ENCODE data around the gene SRSF4.
A peak's percentile ranks its signal among the peaks of the same experiment; 100 is the strongest.
"Not testable (repeated sequence)": the region's sequence is repeated elsewhere in the genome, so short reads cannot be mapped to it uniquely, and the experiment has no call there.

Gene SRSF4

GRCh38 chr1:29124366-29125236 is 57.1 kb downstream of the SRSF4 start:
- DNase-seq = peak; percentile 84

DNA sequence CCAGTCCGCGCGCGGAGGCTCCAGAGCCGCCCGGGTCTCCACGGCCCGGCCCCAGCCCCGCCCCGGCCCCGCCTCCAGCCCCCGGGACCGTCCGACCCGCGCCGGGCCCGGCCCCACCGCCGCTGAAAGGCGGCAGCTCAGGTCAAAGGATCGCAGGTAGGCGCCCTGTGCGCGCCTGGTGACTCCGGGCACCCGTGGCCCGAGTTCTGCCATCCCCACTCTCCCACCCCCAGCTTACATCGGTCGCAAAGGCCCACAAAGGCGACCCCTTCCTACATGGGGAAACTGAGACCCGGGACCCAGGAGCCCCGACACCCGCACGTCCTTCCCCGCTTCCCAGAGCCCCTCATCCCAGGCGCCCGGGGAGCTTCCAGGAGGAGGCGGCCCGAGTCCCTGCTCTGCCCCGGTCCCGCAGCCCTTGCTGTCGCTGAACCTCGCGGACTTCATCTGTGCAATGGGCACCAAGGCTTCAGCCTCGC is 57.8 kb downstream of the SRSF4 start, which contains the start of gene TMEM200B:
Gene TMEM200B (minus strand): TSS at position 17 of the 479 bp plus-strand sequence. CDS start 2,075 bp downstream, outside the sequence.
- peak; percentile 50 for DNase-seq

GRCh38 chr1:29123053-29123886 is 58.4 kb downstream of the SRSF4 start:
- peak; percentile 47 for DNase-seq

DNA sequence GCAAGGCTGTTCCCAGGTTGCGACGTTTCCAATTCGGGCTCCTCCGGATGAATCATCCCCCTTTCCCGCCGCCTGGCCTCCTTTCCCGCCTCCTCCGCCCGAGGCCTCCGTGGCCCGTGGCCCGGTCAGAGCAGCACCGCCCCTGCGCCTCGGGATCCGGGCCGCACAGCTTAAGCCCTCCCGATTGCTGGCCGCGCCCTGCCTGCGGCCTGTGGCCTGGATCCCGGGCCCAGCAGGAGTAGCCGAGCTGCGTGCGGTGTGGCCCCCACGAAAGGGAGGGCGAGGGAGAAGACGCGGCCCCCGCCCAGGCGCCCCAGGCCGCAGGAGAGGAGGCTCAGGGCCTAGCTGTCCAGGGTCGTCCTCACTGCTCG is 59.0 kb downstream of the SRSF4 start:
- peak; percentile 35 for DNase-seq

- DNase-seq = peak; percentile 37
Observed at GRCh38 chr1:29121936-29122681, 59.6 kb downstream of the SRSF4 start.

- peak; percentile 23 for DNase-seq
Observed at GRCh38 chr1:29121516-29121935, 60.2 kb downstream of the SRSF4 start.

GRCh38 chr1:29120947-29121485 is 60.7 kb downstream of the SRSF4 start:
- DNase-seq = peak; percentile 83

DNA sequence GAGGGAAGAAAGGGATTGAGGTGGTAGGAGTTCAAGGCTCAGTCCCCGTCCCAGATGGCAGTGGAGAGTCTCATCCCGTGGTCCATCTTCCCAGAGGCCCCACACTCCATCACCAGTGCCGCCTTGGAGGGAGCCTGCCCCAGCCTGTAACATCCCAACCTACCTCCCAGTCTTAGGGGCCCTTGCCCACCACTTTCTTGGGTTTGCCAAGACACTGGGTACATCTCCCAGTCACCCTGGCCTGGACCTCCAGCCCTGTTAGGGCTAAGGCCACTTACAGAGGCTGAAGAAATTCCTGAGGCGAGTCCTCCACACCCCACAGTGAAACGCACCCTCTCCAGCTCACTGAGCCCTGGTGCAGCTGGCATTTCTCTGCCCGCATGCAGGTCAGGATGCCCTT is 61.3 kb downstream of the SRSF4 start:
- no peak for DNase-seq

DNA sequence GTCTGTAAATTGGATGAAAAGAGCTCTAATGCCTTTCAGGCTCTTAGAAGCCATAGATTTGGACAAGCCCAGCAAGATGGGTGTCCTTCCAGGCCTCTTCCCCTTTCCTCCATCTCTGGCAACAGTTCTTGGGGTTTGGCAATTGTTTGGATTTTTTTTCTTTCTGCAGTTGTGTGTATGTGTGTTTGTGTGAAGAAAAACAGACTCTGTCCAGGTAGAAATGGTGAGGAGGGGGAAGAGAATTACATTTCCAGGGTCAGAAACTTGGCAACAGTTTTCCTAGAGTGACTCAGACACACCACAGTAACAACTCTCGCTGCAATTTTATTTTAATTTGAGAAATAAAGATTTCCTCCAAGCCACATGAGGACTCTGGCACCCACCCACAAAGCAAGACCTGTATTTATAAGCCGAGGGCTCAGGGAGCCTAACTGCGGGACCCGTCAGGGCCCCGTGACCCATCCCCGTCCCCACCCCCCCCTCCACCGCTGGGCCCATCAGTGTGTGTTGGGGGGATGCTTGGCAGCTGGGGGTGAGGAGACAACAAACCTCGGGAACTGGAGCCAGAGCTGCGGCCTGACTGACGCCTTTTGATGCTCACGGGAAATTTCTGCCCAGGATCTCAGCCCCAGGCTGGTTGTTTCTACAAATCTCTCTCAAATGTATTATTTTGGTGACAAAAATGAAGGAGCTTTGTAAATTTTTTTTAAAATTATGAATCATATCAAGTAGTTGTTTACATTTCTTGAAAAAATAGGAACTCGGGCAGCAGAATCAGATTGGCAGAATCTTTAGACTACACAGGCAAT is 62.4 kb downstream of the SRSF4 start:
- DNase-seq = no peak

DNA sequence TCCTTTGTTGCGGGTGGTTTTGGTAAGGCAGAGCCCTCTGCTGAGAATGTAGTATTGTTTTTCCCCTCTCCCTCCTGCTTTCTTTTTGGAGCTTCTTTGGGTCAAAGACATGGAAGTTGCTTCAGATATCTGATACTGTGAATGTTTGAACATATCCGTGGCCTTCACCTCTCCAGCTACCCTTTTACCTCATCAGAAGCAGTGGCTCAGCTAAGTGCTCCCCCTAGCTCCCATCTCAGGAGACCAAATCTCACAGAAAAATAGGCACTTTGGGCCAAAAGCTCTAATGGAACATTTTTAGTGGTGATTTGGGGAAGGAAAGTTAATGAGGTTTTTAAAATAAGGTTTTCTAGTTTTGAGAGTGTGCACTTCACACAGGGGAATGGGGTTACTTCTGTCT is 64.3 kb downstream of the SRSF4 start:
- DNase-seq = no peak

- DNase-seq = no peak
Observed at GRCh38 chr1:29114654-29115053, 67.0 kb downstream of the SRSF4 start.

DNA sequence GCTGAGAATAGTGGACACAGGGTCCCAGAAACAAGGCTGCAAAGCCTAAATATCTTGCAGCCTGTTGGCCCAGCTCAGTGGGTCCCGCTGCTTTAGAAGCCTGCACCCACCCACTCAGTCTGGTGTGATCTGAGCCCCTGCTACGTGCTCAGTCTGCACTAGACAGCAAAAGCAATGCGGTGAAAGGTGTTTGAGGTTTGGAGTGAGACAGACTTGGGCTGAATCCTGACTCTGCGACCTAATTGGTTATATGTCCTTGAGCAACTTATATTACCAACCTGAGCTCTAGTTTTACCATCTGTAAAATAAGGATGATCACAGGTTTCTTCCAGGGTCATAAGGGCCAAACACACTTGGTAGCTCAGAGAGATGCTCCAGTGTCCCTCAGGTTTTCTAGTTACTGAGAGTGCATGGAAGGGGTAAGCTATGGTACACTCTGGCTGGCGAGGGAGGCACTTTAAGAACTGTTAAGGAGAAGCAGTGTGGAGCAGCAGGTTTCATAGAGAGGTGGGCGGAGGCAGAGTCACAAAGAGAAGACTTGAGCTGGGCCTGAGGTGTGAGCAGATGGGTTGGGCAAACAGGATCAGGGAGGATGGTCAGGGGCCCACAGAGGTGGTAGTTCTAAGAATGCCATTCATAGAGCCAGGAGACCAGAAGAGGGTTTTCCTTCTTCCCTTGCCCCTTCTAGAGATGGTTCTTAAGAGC is 68.1 kb downstream of the SRSF4 start:
- no peak for DNase-seq

DNA sequence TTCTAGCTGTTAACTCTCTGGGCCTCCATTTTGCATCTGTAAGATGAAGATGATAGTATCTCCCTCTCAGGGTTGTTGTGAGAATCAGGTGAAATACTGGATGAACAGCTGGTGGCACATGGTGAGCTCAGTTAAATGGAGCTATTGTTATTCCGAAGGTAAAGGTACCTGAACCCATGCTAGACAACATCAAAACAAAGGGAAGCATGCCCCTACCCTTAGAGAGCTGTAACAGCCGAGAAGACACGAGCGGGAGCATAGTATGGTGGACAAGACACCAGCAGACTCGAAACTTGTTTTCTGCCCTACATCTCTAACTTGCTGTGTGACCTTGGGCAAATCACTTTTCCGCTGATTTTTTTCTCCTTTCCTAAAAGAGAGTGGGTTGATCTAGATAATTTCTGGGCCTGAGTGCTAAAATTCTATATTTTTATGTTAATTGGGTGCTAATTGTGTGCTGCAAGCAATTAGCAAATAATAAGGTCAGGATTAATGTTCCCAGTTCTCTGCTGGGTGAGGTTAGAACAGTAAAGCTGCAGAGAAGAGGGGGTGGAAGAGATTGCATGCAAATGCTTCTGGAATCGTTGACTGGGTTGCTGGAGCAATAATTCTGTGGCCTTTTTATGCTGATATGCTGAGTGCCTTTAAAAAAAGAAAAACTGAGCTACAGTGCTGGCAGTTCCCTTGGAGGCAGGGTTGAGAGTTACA is 68.8 kb downstream of the SRSF4 start:
- no peak for DNase-seq

- DNase-seq = not testable (repeated sequence)
Observed at GRCh38 chr1:29108041-29108440, 73.7 kb downstream of the SRSF4 start.

DNA sequence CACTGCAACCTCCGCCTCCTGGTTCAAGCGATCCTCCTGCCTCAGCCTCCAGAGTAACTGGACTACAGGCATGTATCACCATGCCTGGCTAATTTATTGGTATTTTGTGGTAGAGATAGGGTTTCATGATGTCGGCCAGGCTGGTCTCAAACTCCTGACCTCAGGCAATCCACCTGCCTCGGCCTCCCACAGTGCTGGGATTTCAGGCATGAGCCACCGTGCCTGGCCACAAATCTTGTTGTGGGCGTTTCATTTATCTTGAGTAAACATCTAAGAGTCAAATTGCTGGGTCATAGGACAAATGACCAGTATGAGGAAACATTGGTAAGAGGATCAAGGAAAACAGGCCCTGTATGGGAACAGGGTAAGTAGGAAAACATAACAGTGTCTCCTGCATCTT is 75.9 kb downstream of the SRSF4 start:
- DNase-seq = no peak

DNA sequence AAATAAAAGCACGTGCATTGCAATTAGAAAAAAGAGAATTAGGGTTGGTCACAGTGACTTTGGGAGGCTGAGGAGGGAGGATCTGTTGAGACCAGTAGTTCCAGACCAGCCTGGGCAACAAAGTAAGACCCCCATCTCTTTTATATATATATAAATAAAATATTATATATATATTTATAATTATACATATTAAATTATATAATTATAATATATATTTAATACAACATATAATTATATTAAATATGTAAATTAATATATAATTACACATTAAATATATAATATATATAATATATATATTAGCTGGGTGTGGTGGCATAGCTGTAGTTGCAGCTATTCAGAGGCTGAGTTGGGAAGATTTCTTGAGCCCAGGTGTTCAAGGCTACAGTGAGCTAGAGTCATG is 81.2 kb downstream of the SRSF4 start:
- DNase-seq = no peak

DNA sequence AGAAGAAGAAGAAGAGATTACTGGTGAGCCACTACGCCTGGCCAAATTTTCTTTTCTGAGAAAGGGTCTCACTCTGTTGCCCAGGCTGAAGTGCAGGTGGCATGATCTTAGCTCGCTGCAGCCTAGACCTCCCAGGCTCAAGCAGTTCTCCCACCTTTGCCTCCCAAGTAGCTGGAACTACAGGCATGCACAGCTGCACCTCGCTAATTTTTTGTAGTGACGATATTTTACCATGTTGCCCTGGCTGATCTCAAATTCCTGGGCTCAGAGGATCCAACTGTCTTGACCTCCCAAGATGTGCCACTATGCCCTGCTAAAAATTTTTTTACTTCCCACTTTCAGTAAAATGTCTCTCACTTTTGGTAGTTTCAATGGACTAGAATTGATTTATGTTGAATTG is 82.4 kb downstream of the SRSF4 start:
- DNase-seq = no peak

Data from stimulated activated CD4-positive, alpha-beta T cell treated with anti-CD3 and anti-CD28 coated beads, Interleukin-15, amount 100 ng/mL, for 24 hours (primary cell).